Umbilical cord (tissue), 2 donors: ENCODE measurements around the gene LRIG3. TPM values are rescaled to one million over a fixed set of nuclear protein-coding genes. Genes with fewer than 3 reads are reported as not detected.
"Not testable (repeated sequence)": the region's sequence is repeated elsewhere in the genome, so short reads cannot be mapped to it uniquely, and the experiment has no call there.

Experiments used
- DNase-seq: peaks from one replicate; pipeline ENCODE4 v3.0.0-alpha.2; 2015; ENCODE audit warnings: low spot score
- total RNA-seq: library from RNA; depleted of rRNA; stranded (reverse); fragments of >200 nt; gene quantifications from one replicate; pipeline ENCODE4 v1.2.3, GENCODE V29; 2014; ENCODE audit warnings: low replicate concordance; ENCODE audit not compliant: insufficient read depth

LRIG3 gene
- total RNA-seq, 1 donor from 2014 or later, result 150 TPM

GRCh38 chr12:58857206-58857605 lies 63.1 kb downstream of the LRIG3 start:
- DNase-seq, result not testable (repeated sequence)

- not testable (repeated sequence) for DNase-seq
These were observed 64.7 kb downstream of the LRIG3 start for GRCh38 chr12:58855630-58856029.

GRCh38 chr12:58850826-58851225 lies 69.5 kb downstream of the LRIG3 start:
- no peak for DNase-seq

GRCh38 chr12:58847901-58848600 lies 72.3 kb downstream of the LRIG3 start:
- DNase-seq, result peak; percentile 10

GRCh38 chr12:58844161-58844560 lies 76.1 kb downstream of the LRIG3 start:
- no peak for DNase-seq

- DNase-seq, result peak; percentile 42
These were observed 79.1 kb downstream of the LRIG3 start for GRCh38 chr12:58841058-58841798.

- no peak for DNase-seq
These were observed 86.5 kb downstream of the LRIG3 start for GRCh38 chr12:58833853-58834252.

- no peak for DNase-seq
These were observed 87.4 kb downstream of the LRIG3 start for GRCh38 chr12:58832920-58833319.
